GM12878 (cell line): ENCODE results near the gene NOP10.

ENCODE experiments used
- CHD2 ChIP-seq: IDR thresholded peaks from 2 replicates; pipeline ENCODE4 v1.6.1; 2011; ENCODE audit warnings: low read depth, low read length, improper control_type of control experiment, borderline replicate concordance
- CTCF ChIP-seq, 3 experiments: IDR thresholded peaks in 2 of 3; conservative IDR thresholded peaks in 1 of 3; 2 replicates each; pipeline ENCODE4 v1.5.1; 2011; ENCODE audit warnings: low read depth in 3 of 3, low read length in 3 of 3, mild to moderate bottlenecking in 3 of 3, control low read depth in 2 of 3, moderate library complexity in 2 of 3, inconsistent platforms in 1 of 3, mixed read lengths in 1 of 3; ENCODE audit not compliant: control insufficient read depth in 2 of 3, insufficient read depth in 1 of 3; ENCODE audit errors: extremely low read depth in 1 of 3
- EGR1 ChIP-seq, 2 experiments: IDR thresholded peaks; 1 replicate in 1 of 2; 2 replicates in 1 of 2; pipeline ENCODE4 v1.6.1; 2011 to 2012; ENCODE audit warnings: low read depth in 2 of 2, low read length in 2 of 2, borderline replicate concordance in 1 of 2, mild to moderate bottlenecking in 1 of 2, moderate library complexity in 1 of 2
- KAT2A ChIP-seq: conservative IDR thresholded peaks from 2 replicates; pipeline ENCODE4 v1.6.1; 2011; ENCODE audit warnings: low read depth, low read length; ENCODE audit not compliant: control insufficient read depth
- NFIC ChIP-seq: IDR thresholded peaks from 2 replicates; pipeline ENCODE4 v1.6.1; 2012; ENCODE audit warnings: low read depth, mild to moderate bottlenecking, inconsistent platforms, low read length, moderate library complexity
- PAX5 ChIP-seq: IDR thresholded peaks from 2 replicates; pipeline ENCODE4 v1.6.1; 2011; ENCODE audit warnings: low read depth, low read length, borderline replicate concordance
- PBX3 ChIP-seq: IDR thresholded peaks from 2 replicates; pipeline ENCODE4 v1.6.1; 2011; ENCODE audit warnings: mild to moderate bottlenecking, low read depth, low read length, moderate library complexity; ENCODE audit not compliant: insufficient replicate concordance
- POLR2A ChIP-seq: IDR thresholded peaks from 2 replicates; pipeline ENCODE4 v1.6.1; 2011; ENCODE audit warnings: low read depth, mild to moderate bottlenecking, low read length
- POLR2AphosphoS2 ChIP-seq: IDR thresholded peaks from 2 replicates; pipeline ENCODE4 v1.6.1; 2011; ENCODE audit warnings: low read depth, mild to moderate bottlenecking, low read length, improper control_type of control experiment, moderate library complexity
- RAD21 ChIP-seq: IDR thresholded peaks from 2 replicates; pipeline ENCODE4 v1.6.1; 2011; ENCODE audit warnings: mild to moderate bottlenecking, low read depth, low read length, moderate library complexity; ENCODE audit not compliant: insufficient read depth
- REST ChIP-seq: IDR thresholded peaks from 2 replicates; pipeline ENCODE4 v1.6.1; 2012; ENCODE audit warnings: mild to moderate bottlenecking, low read depth, low read length
- TARDBP ChIP-seq: IDR thresholded peaks from 2 replicates; pipeline ENCODE4 v1.6.1; 2016; ENCODE audit warnings: borderline replicate concordance
- ZBED1 ChIP-seq: IDR thresholded peaks from 2 replicates; pipeline ENCODE4 v1.6.1; 2016; ENCODE audit warnings: borderline replicate concordance
- ZNF592 ChIP-seq: fragments of 450-650 bp; IDR thresholded peaks from 2 replicates; pipeline ENCODE4 v1.6.1; 2017; ENCODE audit warnings: mild to moderate bottlenecking, moderate library complexity

- TF ChIP-seq PAX5 (no peak), ZBED1 (no peak), POLR2A (no peak), REST (no peak), NFIC (no peak), ZNF592 (no peak), CHD2 (no peak), CTCF (IDR thresholded peaks at IDR 0.05 in 2 of 3, conservative IDR thresholded peaks at IDR 0.05 in 1 of 3; ENCODE audit: control insufficient read depth in 2 of 3, extremely low read depth in 1 of 3, insufficient read depth in 1 of 3, low read depth in 3 of 3, low read length in 3 of 3) (no peak), EGR1 (IDR thresholded peaks at IDR 0.05; ENCODE audit: borderline replicate concordance in 1 of 2, low read depth in 2 of 2, low read length in 2 of 2) (no peak), TARDBP (no peak), RAD21 (no peak), KAT2A (no peak), PBX3 (no peak), POLR2AphosphoS2 (no peak)
Measured at GRCh38 chr15:34349769-34350168, 6.8 kb upstream of the NOP10 start.
